H1 (cell line): ENCODE results near the gene GGN. TPM values are rescaled to one million over a fixed set of nuclear protein-coding genes. Genes with fewer than 3 reads are reported as not detected.

Experiments
- CTCF ChIA-PET: fragments of 300-600 bp; sonication (Branson Sonifier 250); formaldehyde crosslinking; loops from one replicate; lab custom pipeline; 2021; ENCODE audit not compliant: partially characterized antibody; lab: Charles Lee
- POLR2A ChIA-PET: fragments of 300-600 bp; sonication (Branson Sonifier 250); formaldehyde crosslinking; loops from one replicate; lab custom pipeline; 2021; ENCODE audit warnings: inconsistent platforms; ENCODE audit not compliant: partially characterized antibody; lab: Charles Lee
- DNase-seq, 2 experiments: peaks; one replicate each; pipeline versions ENCODE4 v3.0.0 to v3.0.0-alpha.2; 2010 to 2022; ENCODE audit warnings: low spot score in 2 of 2, low read depth in 1 of 2, mixed read lengths in 1 of 2
- FAIRE-seq: peaks from 2 replicates; lab custom pipeline; 2011; peaks lifted over from hg19 to GRCh38; lab: Jason Lieb, UNC
- H2AFZ ChIP-seq: 2 replicates; pipeline ENCODE4 v1.8.1; 2012; ENCODE audit warnings: low read length, inconsistent platforms
- H2AK5ac ChIP-seq: 2 replicates; pipeline ENCODE4 v1.6.1; 2013; ENCODE audit warnings: low read depth, low read length
- H2BK120ac ChIP-seq: replicated peaks from 2 replicates; pipeline ENCODE3; 2013; ENCODE audit warnings: low read depth, low read length, inconsistent platforms
- H2BK12ac ChIP-seq: 2 replicates; pipeline ENCODE4 v1.6.1; 2013; ENCODE audit warnings: low read depth, low read length
- H2BK15ac ChIP-seq: 2 replicates; pipeline ENCODE4 v1.6.1; 2013; ENCODE audit warnings: low read length
- H2BK20ac ChIP-seq: 2 replicates; pipeline ENCODE4 v1.6.1; 2013; ENCODE audit warnings: low read length
- H2BK5ac ChIP-seq: 2 replicates; pipeline ENCODE4 v1.6.1; 2013; ENCODE audit warnings: low read depth, low read length
- H3K14ac ChIP-seq: 2 replicates; pipeline ENCODE4 v1.6.1; 2013; ENCODE audit warnings: inconsistent platforms; ENCODE audit not compliant: insufficient read length
- H3K18ac ChIP-seq: 2 replicates; pipeline ENCODE4 v1.6.1; 2013; ENCODE audit warnings: low read length; ENCODE audit errors: extremely low read depth
- H3K23ac ChIP-seq: 2 replicates; pipeline ENCODE4 v1.6.1; 2013; ENCODE audit warnings: inconsistent platforms; ENCODE audit not compliant: insufficient read length
- H3K23me2 ChIP-seq: 2 replicates; pipeline ENCODE4 v1.6.1; 2013; ENCODE audit warnings: low read depth, low read length
- H3K27ac ChIP-seq: 2 replicates; pipeline ENCODE4 v1.6.1; 2011; ENCODE audit warnings: low read depth, low read length, inconsistent platforms
- H3K27me3 ChIP-seq, 4 experiments: replicated peaks in 1 of 4; 1 replicate in 1 of 4; 2 replicates in 3 of 4; pipeline versions ENCODE4 v1.6.1 to v1.8.1; 2011 to 2013; ENCODE audit warnings: low read length in 3 of 4, mild to moderate bottlenecking in 3 of 4, inconsistent platforms in 2 of 4, mixed read lengths in 2 of 4, moderate library complexity in 1 of 4; ENCODE audit not compliant: control insufficient read depth in 3 of 4, insufficient read depth in 3 of 4; ENCODE audit errors: extremely low read depth in 1 of 4
- H3K36me3 ChIP-seq, 4 experiments: 2 replicates each; pipeline versions ENCODE4 v1.6.1 to v1.8.1; 2011 to 2013; ENCODE audit warnings: mild to moderate bottlenecking in 4 of 4, low read length in 3 of 4, moderate library complexity in 2 of 4, control low read depth in 1 of 4, inconsistent platforms in 1 of 4; ENCODE audit not compliant: insufficient read depth in 4 of 4, control insufficient read depth in 2 of 4
- H3K4ac ChIP-seq: replicated peaks from 2 replicates; pipeline ENCODE3; 2013; ENCODE audit warnings: low read length, low read depth, mixed read lengths, inconsistent platforms; ENCODE audit not compliant: insufficient read length
- H3K4me1 ChIP-seq, 4 experiments: replicated peaks in 1 of 4; 1 replicate in 1 of 4; 2 replicates in 3 of 4; pipeline versions ENCODE4 v1.6.1 to v1.8.1; 2011 to 2013; ENCODE audit warnings: low read length in 3 of 4, inconsistent platforms in 2 of 4, mixed read lengths in 1 of 4; ENCODE audit not compliant: insufficient read depth in 4 of 4, control insufficient read depth in 3 of 4
- H3K4me2 ChIP-seq, 2 experiments: 2 replicates each; pipeline versions ENCODE4 v1.6.1 to v1.8.1; 2011 to 2013; ENCODE audit warnings: low read depth in 2 of 2, low read length in 2 of 2, control low read depth in 1 of 2, inconsistent platforms in 1 of 2, mild to moderate bottlenecking in 1 of 2; ENCODE audit not compliant: insufficient read depth in 1 of 2
- H3K4me3 ChIP-seq, 4 experiments: fragments of 200-600, 300-600 bp in 1 of 4; sonication (generic), shearing (Covaris generic), sonication (Bioruptor Twin) in 1 of 4; 2 replicates each; pipeline versions ENCODE4 v1.5.1 to v1.8.1; 2011 to 2016; ENCODE audit warnings: low read length in 4 of 4, low read depth in 3 of 4, control low read depth in 2 of 4, inconsistent platforms in 2 of 4, mild to moderate bottlenecking in 2 of 4, mixed read lengths in 1 of 4, moderate library complexity in 1 of 4; ENCODE audit not compliant: insufficient read depth in 2 of 4; ENCODE audit errors: extremely low read depth in 1 of 4
- H3K56ac ChIP-seq: replicated peaks from 2 replicates; pipeline ENCODE3; 2013; ENCODE audit warnings: low read depth, mild to moderate bottlenecking, mixed read lengths, low read length, inconsistent platforms; ENCODE audit not compliant: insufficient read length
- H3K79me1 ChIP-seq: 2 replicates; pipeline ENCODE4 v1.6.1; 2013; ENCODE audit warnings: low read depth, low read length, control low read depth
- H3K79me2 ChIP-seq, 2 experiments: 2 replicates each; pipeline versions ENCODE4 v1.6.1 to v1.8.1; 2012 to 2013; ENCODE audit warnings: low read length in 2 of 2, mild to moderate bottlenecking in 2 of 2, inconsistent platforms in 1 of 2; ENCODE audit not compliant: insufficient read depth in 2 of 2, control insufficient read depth in 1 of 2
- H3K9ac ChIP-seq, 4 experiments: replicated peaks in 1 of 4; 1 replicate in 1 of 4; 2 replicates in 3 of 4; pipeline versions ENCODE4 v1.6.1 to v1.8.1; 2011 to 2013; ENCODE audit warnings: low read depth in 3 of 4, low read length in 3 of 4, control low read depth in 2 of 4, mild to moderate bottlenecking in 2 of 4, moderate library complexity in 2 of 4, inconsistent platforms in 1 of 4; ENCODE audit errors: extremely low read depth in 1 of 4
- H3K9me3 ChIP-seq, 2 experiments: 2 replicates each; pipeline versions ENCODE4 v1.6.1 to v1.8.1; 2012 to 2013; ENCODE audit warnings: mild to moderate bottlenecking in 2 of 2, moderate library complexity in 2 of 2, control low read depth in 1 of 2, inconsistent platforms in 1 of 2, low read depth in 1 of 2, low read length in 1 of 2, mixed read lengths in 1 of 2; ENCODE audit not compliant: insufficient read depth in 2 of 2
- H4K20me1 ChIP-seq, 2 experiments: replicated peaks in 1 of 2; 2 replicates each; pipeline versions ENCODE3 to v1.8.1; 2011 to 2013; ENCODE audit warnings: inconsistent platforms in 2 of 2, low read length in 2 of 2, mild to moderate bottlenecking in 1 of 2; ENCODE audit not compliant: insufficient read depth in 2 of 2, control insufficient read depth in 1 of 2
- H4K5ac ChIP-seq: 2 replicates; pipeline ENCODE4 v1.6.1; 2013; ENCODE audit warnings: low read length, low read depth, mixed read lengths, inconsistent platforms; ENCODE audit not compliant: insufficient read length
- H4K8ac ChIP-seq: 2 replicates; pipeline ENCODE4 v1.8.0; 2013; ENCODE audit warnings: mild to moderate bottlenecking, moderate library complexity, low read length, inconsistent platforms; ENCODE audit not compliant: insufficient read depth; ENCODE audit errors: extremely low read depth
- H4K91ac ChIP-seq: replicated peaks from 2 replicates; pipeline ENCODE3; 2013; ENCODE audit warnings: low read length, mixed read lengths, inconsistent platforms; ENCODE audit not compliant: insufficient read length
- BCL11A ChIP-seq, 2 experiments: IDR thresholded peaks; one replicate each; pipeline ENCODE4 v1.6.1; 2011; ENCODE audit warnings: low read depth in 2 of 2, low read length in 2 of 2, mild to moderate bottlenecking in 2 of 2
- BRCA1 ChIP-seq: IDR thresholded peaks from 2 replicates; pipeline ENCODE4 v1.6.1; 2012; ENCODE audit warnings: low read depth, low read length, improper control_type of control experiment
- HDAC6 ChIP-seq: IDR thresholded peaks from one replicate; pipeline ENCODE4 v1.7.1; 2012; ENCODE audit warnings: low read depth, mild to moderate bottlenecking, inconsistent platforms, low read length, moderate library complexity
- POLR2A ChIP-seq, 2 experiments: IDR thresholded peaks; 1 replicate in 1 of 2; 2 replicates in 1 of 2; pipeline ENCODE4 v1.6.1; 2011; ENCODE audit warnings: low read depth in 2 of 2, low read length in 2 of 2, mild to moderate bottlenecking in 2 of 2; ENCODE audit errors: control extremely low read depth in 1 of 2
- WGBS, 2 experiments: shearing (Covaris generic) in 1 of 2; methylation state at CpG; one replicate each; pipeline versions ENCODE4 v1.1.6 to v1.1.7; 2013 to 2015; ENCODE audit warnings: low lambda C conversion rate in 2 of 2, mixed read lengths in 2 of 2, inconsistent platforms in 1 of 2, low coverage in 1 of 2, missing lambda C conversion rate in 1 of 2; ENCODE audit not compliant: insufficient replicate concordance in 2 of 2, insufficient coverage in 1 of 2, insufficient read length in 1 of 2; ENCODE audit errors: extremely low coverage in 1 of 2, missing lambda C conversion rate in 1 of 2; 5-methylcytosine and 5-hydroxymethylcytosine counted together
- polyA plus RNA-seq, 7 experiments: library from polyadenylated mRNA; depleted of rRNA in 3 of 7; stranded (reverse) in 5 of 7; unstranded in 2 of 7; fragments of >200 nt in 5 of 7; fragments of 200-250 nt in 2 of 7; gene quantifications; 1 replicate in 5 of 7; 2 replicates in 1 of 7; 4 replicates in 1 of 7; pipeline versions ENCODE4 v1.2.1 to v1.2.3, GENCODE V29; 2011 to 2013; ENCODE audit warnings: missing spikeins in 2 of 7, mixed read lengths in 2 of 7
- total RNA-seq: library from RNA; stranded (reverse); fragmentation: NEBNext Ultra II Directional; extraction: Animal tissue kit (Norgen Biotek cat#: 25700); gene quantifications from 2 replicates; pipeline ENCODE4 v1.2.1, GENCODE V29; 2021

GGN gene
- total and polyA plus RNA-seq, 2 of the 8 experiments (the other 6 are each of a cell fraction or from before 2014, with no cell fraction given) = 0.47 to 1.2 TPM

DNA sequence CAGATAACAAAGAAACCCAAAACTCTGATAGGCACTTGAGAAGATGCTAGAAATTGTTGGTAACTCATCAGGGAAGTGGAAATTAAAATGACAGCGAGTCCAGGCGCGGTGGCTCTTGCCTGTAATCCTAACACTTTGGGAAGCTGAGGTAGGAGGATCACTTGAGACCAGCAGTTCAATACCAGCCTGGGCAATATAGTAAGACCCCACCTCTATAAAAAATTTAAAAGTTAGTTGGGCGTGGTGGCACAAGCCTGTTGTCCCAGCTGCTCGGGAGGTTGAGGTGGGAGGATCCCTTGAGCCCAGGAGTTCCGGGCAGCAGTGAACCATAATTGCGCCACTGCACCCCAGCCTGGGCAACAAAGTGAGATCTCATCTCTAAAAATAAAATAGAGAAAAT, 43.1 kb upstream of the GGN start:
- H2BK15ac ChIP-seq = no peak overlapping the region
- H3K36me3 ChIP-seq = no peaks in the 10 kb centered on the region
- H3K56ac ChIP-seq = no peak overlapping the region
- no peak overlapping the region for H2BK5ac ChIP-seq
- no peak overlapping the region for H2AFZ ChIP-seq
- H3K9ac ChIP-seq = no peak overlapping the region
- H3K27ac ChIP-seq = no peak overlapping the region
- H3K4ac ChIP-seq = no peak overlapping the region
- FAIRE-seq (no peak), DNase-seq (no peak)
- ChIA-PET POLR2A (interaction anchor here (1.7 kb wide), 1 partner anchor 9 kb away, joined by 3 read pairs; no protein-coding TSS in a partner anchor), CTCF (interaction anchor here (0.7 to 1.5 kb wide), 2 partner anchors 15 to 28 kb away, joined by 3 to 4 read pairs; partner anchors contain the start of gene FAM98C)
- no peaks in the 10 kb centered on the region for H3K27me3 ChIP-seq
- H3K23me2 ChIP-seq = peaks cover 8% of the 10 kb centered on the region; the same call in 1 of the 2 replicates
- no peak overlapping the region; a peak in 1 of 8 replicates for H3K4me3 ChIP-seq
- no peak overlapping the region for H2BK12ac ChIP-seq
- no peak overlapping the region for H2BK20ac ChIP-seq
- H3K4me1 ChIP-seq = peaks cover 6 to 10% (median 7%) of the 10 kb centered on the region in 4 experiments
- no peak overlapping the region for H2AK5ac ChIP-seq
- no peaks in the 10 kb centered on the region for H3K79me2 ChIP-seq
- no peaks in the 10 kb centered on the region for H4K20me1 ChIP-seq
- H4K91ac ChIP-seq = no peak overlapping the region
- H2BK120ac ChIP-seq = no peak overlapping the region
- H3K79me1 ChIP-seq = no peaks in the 10 kb centered on the region
- no peak overlapping the region for H3K18ac ChIP-seq
- H4K8ac ChIP-seq = no peak overlapping the region; the same call in 1 of the 2 replicates
- no peaks in the 10 kb centered on the region for H3K9me3 ChIP-seq
- H3K14ac ChIP-seq = no peak overlapping the region
- no peak overlapping the region for H3K4me2 ChIP-seq
- TF ChIP-seq BRCA1 (no peak), BCL11A (IDR thresholded peaks at IDR 0.05; ENCODE audit: low read depth in 2 of 2, low read length in 2 of 2) (no peak), POLR2A (IDR thresholded peaks at IDR 0.05; ENCODE audit: control extremely low read depth in 1 of 2, low read depth in 2 of 2, low read length in 2 of 2) (no peak), HDAC6 (no peak)
- WGBS, 2 experiments = 88% methylated on average over 7 of the region's 7 CpGs; no CpG with 5 or more reads in 1 of the 2 experiments
- no peak overlapping the region for H3K23ac ChIP-seq
- no peak overlapping the region for H4K5ac ChIP-seq
